Left ventricle myocardium inferior (tissue), 1 donor: ENCODE measurements around the gene PTPRN2. TPM values are rescaled to one million over a fixed set of nuclear protein-coding genes. Genes with fewer than 3 reads are reported as not detected.

Source experiments
- DNase-seq: peaks from one replicate; pipeline ENCODE4 v3.0.0-alpha.2; 2020
- H3K27ac ChIP-seq: fragments of 200-600 bp; replicated peaks from 2 replicates; pipeline ENCODE4 v1.8.0; 2021
- H3K27me3 ChIP-seq: fragments of 200-600 bp; 2 replicates; pipeline ENCODE4 v1.8.0; 2021; ENCODE audit warnings: low read depth
- H3K36me3 ChIP-seq: fragments of 200-600 bp; 2 replicates; pipeline ENCODE4 v1.8.0; 2021
- H3K4me1 ChIP-seq: fragments of 200-600 bp; 2 replicates; pipeline ENCODE4 v1.8.0; 2021
- H3K4me3 ChIP-seq: fragments of 200-600 bp; 2 replicates; pipeline ENCODE4 v1.8.0; 2021; ENCODE audit warnings: mild to moderate bottlenecking, moderate library complexity
- H3K9me3 ChIP-seq: fragments of 200-600 bp; replicated peaks from 2 replicates; pipeline ENCODE4 v1.8.0; 2021
- CTCF ChIP-seq: fragments of 200-600 bp; IDR thresholded peaks from 2 replicates; pipeline ENCODE4 v1.8.0; 2021; ENCODE audit warnings: antibody characterized with exemption, mild to moderate bottlenecking, borderline replicate concordance
- intact Hi-C: fragments of 100-400 bp; cut with micrococcal nuclease; formaldehyde crosslinking; loops from one replicate; pipeline ENCODE4 v1.11.0; 2022
- total RNA-seq: library from RNA; stranded (reverse); fragmentation: NEBNext Ultra II Directional; extraction: Animal tissue kit (Norgen Biotek cat#: 25700); gene quantifications from one replicate; pipeline ENCODE4 v1.2.1, GENCODE V29; 2021
- donor health status: DM: no; HTN: yes; CAD: no; lungs with severe emphysema.

PTPRN2 gene
- total RNA-seq, 1 donor from 2014 or later, result 1.3 TPM

DNA sequence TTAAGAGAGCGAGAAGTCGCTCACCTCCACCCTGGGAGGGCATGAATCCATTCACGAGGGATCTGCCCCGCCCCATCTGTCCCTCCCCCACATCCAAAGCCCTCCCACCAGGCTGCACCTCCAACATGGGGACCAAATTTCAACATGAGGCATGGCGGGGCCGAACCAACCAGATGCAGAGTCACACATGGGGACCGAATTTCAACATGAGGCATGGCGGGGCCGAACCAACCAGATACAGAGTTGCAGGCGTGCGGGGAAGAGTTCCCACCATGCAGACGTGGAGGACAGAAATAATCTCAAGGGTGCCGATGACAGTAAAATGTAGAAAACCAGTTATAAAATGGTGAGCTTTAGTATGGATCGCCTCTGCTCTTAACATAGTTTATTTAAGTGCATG, 686.5 kb downstream of the PTPRN2 start:
- no peak overlapping the region for H3K27ac ChIP-seq
- intact Hi-C loops, result no loop called here
- H3K9me3 ChIP-seq, result no peaks in the 10 kb centered on the region
- no peak for DNase-seq
- no peak for TF ChIP-seq CTCF
- H3K4me1 ChIP-seq, result peaks cover 15% of the 10 kb centered on the region
- H3K27me3 ChIP-seq, result peaks cover 18% of the 10 kb centered on the region
- H3K4me3 ChIP-seq, result no peak overlapping the region
- H3K36me3 ChIP-seq, result no peaks in the 10 kb centered on the region

- intact Hi-C loops, result no loop called here
- Histone ChIP-seq H3K4me3 (no peak overlapping the region), H3K27ac (no peak overlapping the region), H3K4me1 (peaks cover 10% of the 10 kb centered on the region), H3K27me3 (peaks cover 13% of the 10 kb centered on the region), H3K36me3 (no peaks in the 10 kb centered on the region), H3K9me3 (no peaks in the 10 kb centered on the region)
- no peak for TF ChIP-seq CTCF
- DNase-seq, result no peak
Observed at GRCh38 chr7:157900556-157900955, 687.1 kb downstream of the PTPRN2 start.

- Histone ChIP-seq H3K27me3 (peaks cover 13% of the 10 kb centered on the region), H3K9me3 (no peaks in the 10 kb centered on the region), H3K36me3 (no peaks in the 10 kb centered on the region), H3K4me3 (no peak overlapping the region), H3K4me1 (peaks cover 10% of the 10 kb centered on the region), H3K27ac (no peak overlapping the region)
- no peak for DNase-seq
- TF ChIP-seq CTCF, result no peak
- intact Hi-C loops, result no loop called here
Observed at GRCh38 chr7:157900011-157900410, 687.6 kb downstream of the PTPRN2 start.

DNA sequence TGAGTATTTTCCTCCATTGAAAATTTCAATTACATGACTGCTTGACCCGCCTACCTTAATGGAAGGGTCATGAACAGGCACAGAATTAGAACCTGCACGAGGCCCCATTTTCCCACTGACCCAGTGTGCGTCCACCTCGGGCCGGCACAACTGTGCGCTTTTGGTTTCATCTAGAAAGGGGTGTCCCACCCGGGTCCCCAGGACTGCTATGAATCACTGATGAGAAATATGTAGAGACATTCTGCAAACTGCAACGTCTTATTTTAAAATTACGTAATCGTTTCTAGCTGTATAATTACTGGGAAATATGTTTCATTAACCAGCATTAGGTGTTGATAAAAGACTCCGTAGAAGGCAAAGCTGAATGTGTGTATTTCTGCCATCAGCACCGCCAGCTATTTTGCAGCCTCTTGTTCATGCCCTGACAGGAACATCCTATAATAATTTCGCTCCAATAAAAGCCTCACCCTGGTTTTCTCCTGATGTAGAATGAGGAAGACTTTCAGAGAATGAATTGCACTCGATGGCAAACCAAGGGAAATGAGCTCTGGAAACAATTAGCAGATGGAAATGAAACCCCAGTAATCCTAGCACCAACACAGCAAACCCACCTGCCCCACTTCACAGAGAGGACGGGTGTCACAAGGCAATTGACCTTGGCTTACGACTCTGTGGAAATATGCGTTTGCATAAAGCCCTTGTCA, 688.7 kb downstream of the PTPRN2 start:
- intact Hi-C loops, result no loop called here
- Histone ChIP-seq H3K27ac (no peak overlapping the region), H3K27me3 (peaks cover 7% of the 10 kb centered on the region), H3K9me3 (no peaks in the 10 kb centered on the region), H3K4me1 (peaks cover 10% of the 10 kb centered on the region), H3K4me3 (no peak overlapping the region), H3K36me3 (no peaks in the 10 kb centered on the region)
- DNase-seq, result no peak
- TF ChIP-seq CTCF, result no peak

DNA sequence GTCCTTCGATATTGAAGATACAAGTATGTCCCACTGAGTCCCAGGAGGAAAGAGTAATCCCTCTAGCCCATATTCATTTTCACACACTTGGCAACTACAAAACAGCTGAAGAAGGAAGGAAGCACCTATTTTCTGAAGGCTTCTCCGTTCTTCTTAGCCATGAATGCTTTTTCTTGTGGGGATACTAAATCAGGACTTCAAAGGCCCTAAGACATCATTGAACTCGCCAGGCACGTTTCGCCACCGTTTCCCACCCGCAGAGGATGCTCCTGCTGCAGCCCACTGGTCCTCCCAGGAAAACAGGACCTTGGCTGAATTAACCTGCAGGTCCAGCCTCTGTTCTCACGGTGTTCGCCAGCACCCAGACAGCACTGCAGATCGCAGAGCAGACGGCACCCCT, 689.4 kb downstream of the PTPRN2 start:
- Histone ChIP-seq H3K27ac (no peak overlapping the region), H3K4me3 (no peak overlapping the region), H3K4me1 (peaks cover 10% of the 10 kb centered on the region), H3K9me3 (no peaks in the 10 kb centered on the region), H3K27me3 (peaks cover 14% of the 10 kb centered on the region), H3K36me3 (no peaks in the 10 kb centered on the region)
- intact Hi-C loops, result no loop called here
- DNase-seq, result no peak
- TF ChIP-seq CTCF, result no peak
